K562 (cell line): ENCODE results near the gene PIGV. TPM values are rescaled to one million over a fixed set of nuclear protein-coding genes. Genes with fewer than 3 reads are reported as not detected.

Source experiments
- CBFA2T3 ChIP-seq: fragments of 450-650 bp; IDR thresholded peaks from 2 replicates; pipeline ENCODE4 v1.6.1; 2017
- E2F3 ChIP-seq: fragments of 250-450 bp; sonication (Bioruptor Pico); IDR thresholded peaks from 2 replicates; pipeline ENCODE4 v1.4.0; 2020; ENCODE audit warnings: mild to moderate bottlenecking
- ETV1 ChIP-seq: fragments of 450-650 bp; conservative IDR thresholded peaks from 2 replicates; pipeline ENCODE4 v1.6.1; 2016; ENCODE audit warnings: missing genetic modification characterization, control low read depth, low read depth, missing compliant biosample characterization
- HMGN3 ChIP-seq: IDR thresholded peaks from 2 replicates; pipeline ENCODE4 v1.6.1; 2011; ENCODE audit warnings: borderline replicate concordance, low read depth, mild to moderate bottlenecking, mixed read lengths, low read length; ENCODE audit not compliant: insufficient read length; ENCODE audit errors: extremely low read depth
- ILK ChIP-seq: fragments of 450-650 bp; IDR thresholded peaks from 2 replicates; pipeline ENCODE4 v1.6.1; 2016; ENCODE audit warnings: missing genetic modification characterization, low read depth, mild to moderate bottlenecking, missing compliant biosample characterization, moderate library complexity, borderline replicate concordance
- KDM4B ChIP-seq, 2 experiments: fragments of 450-650 bp in 1 of 2; sonication (generic) in 1 of 2; IDR thresholded peaks; 2 replicates each; pipeline ENCODE4 v1.6.1; 2016 to 2017; ENCODE audit warnings: borderline replicate concordance in 2 of 2, antibody characterized with exemption in 1 of 2, low read depth in 1 of 2, mild to moderate bottlenecking in 1 of 2
- MCM3 ChIP-seq: fragments of 450-650 bp; IDR thresholded peaks from 2 replicates; pipeline ENCODE4 v1.6.1; 2016
- MTA2 ChIP-seq: fragments of 450-650 bp; IDR thresholded peaks from 2 replicates; pipeline ENCODE4 v1.6.1; 2016; ENCODE audit warnings: low read depth
- NFE2 ChIP-seq: IDR thresholded peaks from 2 replicates; pipeline ENCODE4 v1.6.1; 2014; ENCODE audit warnings: antibody characterized with exemption, low read depth
- POLR2A ChIP-seq: fragments of 450-650 bp; conservative IDR thresholded peaks from 2 replicates; pipeline ENCODE4 v1.6.1; 2016
- POU5F1 ChIP-seq: fragments of 150-350 bp; IDR thresholded peaks from 2 replicates; pipeline ENCODE4 v1.6.1; 2014; ENCODE audit warnings: borderline replicate concordance, low read length, low read depth, mild to moderate bottlenecking; ENCODE audit not compliant: partially characterized antibody
- SMARCE1 ChIP-seq: fragments of 450-650 bp; IDR thresholded peaks from 2 replicates; pipeline ENCODE4 v1.7.1; 2016; ENCODE audit warnings: mild to moderate bottlenecking
- SPI1 ChIP-seq: IDR thresholded peaks from 2 replicates; pipeline ENCODE4 v1.6.1; 2011; ENCODE audit warnings: low read depth, low read length, control low read depth, borderline replicate concordance
- ZFP30 ChIP-seq: fragments of 250-450 bp; sonication (Bioruptor Pico); IDR thresholded peaks from 2 replicates; pipeline ENCODE4 v1.8.0; 2022; ENCODE audit warnings: moderate library complexity, mild to moderate bottlenecking, inconsistent platforms, borderline replicate concordance
- ZNF140 ChIP-seq: fragments of 250-450 bp; sonication (Bioruptor Pico); IDR thresholded peaks from 2 replicates; pipeline ENCODE4 v1.8.0; 2021; ENCODE audit warnings: moderate library complexity, mild to moderate bottlenecking, inconsistent platforms
- ZNF175 ChIP-seq: fragments of 200-800 bp; sonication (Bioruptor generic); IDR thresholded peaks from 2 replicates; pipeline ENCODE4 v1.6.1; 2016; ENCODE audit warnings: low read depth, mild to moderate bottlenecking, missing genetic modification characterization, missing compliant biosample characterization
- polyA plus RNA-seq, 8 experiments: library from polyadenylated mRNA; depleted of rRNA in 4 of 8; stranded (reverse) in 5 of 8; unstranded in 3 of 8; fragments of >200 nt; fragmentation: Nextera tagmentation in 2 of 8; fragmentation: Illumina TruSeq in 1 of 8; extraction: Ambion mirVana in 2 of 8; extraction: Trizol in 1 of 8; gene quantifications; 2 replicates each; pipeline versions ENCODE4 v1.2.1 to v1.2.3, GENCODE V29; 2011 to 2014; ENCODE audit warnings: inconsistent platforms in 1 of 8, missing spikeins in 1 of 8
- total RNA-seq, 7 experiments: library from RNA; depleted of rRNA in 6 of 7; stranded (reverse); fragments of >200 nt in 6 of 7; fragmentation: Illumina TruSeq in 2 of 7; extraction: Trizol in 2 of 7; gene quantifications; 2 replicates each; pipeline versions ENCODE4 v1.2.1 to v1.2.3, GENCODE V29; 2011 to 2021; ENCODE audit warnings: low replicate concordance in 1 of 7
- TF ChIP-seq, protein P1 (sequence below), 2 experiments: IDR thresholded peaks; 2 replicates each; pipeline ENCODE4 v1.6.1; 2012; ENCODE audit warnings: improper control_type of control experiment in 2 of 2, low read depth in 2 of 2, low read length in 2 of 2, borderline replicate concordance in 1 of 2
- TF ChIP-seq, protein P2 (sequence below): sonication (generic); formaldehyde crosslinking; IDR thresholded peaks from 2 replicates; pipeline ENCODE4 v1.5.0; 2020; ENCODE audit warnings: missing genetic modification reagents

PIGV gene
- total and polyA plus RNA-seq, 9 of the 15 experiments (the other 6 are each of a cell fraction or from before 2014, with no cell fraction given), result 8.4 to 21.8 (median 11.7) TPM

DNA sequence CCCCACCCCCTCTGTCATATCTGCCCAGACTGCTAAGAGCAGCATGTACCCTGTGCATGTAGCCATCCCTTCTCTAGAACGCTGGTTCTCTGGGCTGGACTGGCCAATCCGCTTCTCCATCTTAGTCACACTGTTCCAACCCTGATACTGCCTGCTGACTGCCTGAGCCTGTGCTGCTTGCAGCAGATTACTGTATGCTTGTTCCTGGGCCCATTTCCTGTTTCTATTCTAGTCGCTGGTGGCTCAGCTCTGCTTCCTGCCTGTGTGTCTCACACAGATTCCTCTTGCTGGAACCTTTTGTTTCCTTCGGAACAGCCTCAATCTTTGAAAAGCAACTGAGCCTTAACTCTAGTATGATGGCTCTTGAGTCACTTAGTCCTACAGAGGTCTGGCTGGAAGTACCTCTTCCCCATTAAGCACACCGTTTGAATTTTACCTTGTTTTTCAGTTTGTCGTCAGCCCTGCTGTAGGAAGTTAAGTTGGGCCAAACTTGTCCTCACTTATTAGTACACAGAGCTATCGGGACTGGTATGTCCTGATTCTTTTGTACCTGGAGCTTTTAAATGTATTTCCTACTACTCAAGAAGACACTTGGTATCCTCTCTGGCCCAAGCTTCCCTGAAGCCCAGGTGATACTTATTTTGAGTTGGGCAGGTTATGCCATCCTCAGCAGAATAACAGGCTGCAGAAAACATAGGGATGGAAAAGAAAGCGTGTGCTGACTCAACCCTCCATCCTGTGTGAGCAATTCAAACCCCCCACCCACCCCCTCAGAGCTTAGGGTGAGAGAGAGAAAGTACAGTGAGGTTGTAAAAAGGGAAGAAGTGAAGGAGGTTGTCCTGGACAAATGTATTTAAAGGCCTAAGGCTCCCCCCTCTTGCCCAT is 43.4 kb upstream of the PIGV start (continued):
- TF ChIP-seq, protein P1, sequence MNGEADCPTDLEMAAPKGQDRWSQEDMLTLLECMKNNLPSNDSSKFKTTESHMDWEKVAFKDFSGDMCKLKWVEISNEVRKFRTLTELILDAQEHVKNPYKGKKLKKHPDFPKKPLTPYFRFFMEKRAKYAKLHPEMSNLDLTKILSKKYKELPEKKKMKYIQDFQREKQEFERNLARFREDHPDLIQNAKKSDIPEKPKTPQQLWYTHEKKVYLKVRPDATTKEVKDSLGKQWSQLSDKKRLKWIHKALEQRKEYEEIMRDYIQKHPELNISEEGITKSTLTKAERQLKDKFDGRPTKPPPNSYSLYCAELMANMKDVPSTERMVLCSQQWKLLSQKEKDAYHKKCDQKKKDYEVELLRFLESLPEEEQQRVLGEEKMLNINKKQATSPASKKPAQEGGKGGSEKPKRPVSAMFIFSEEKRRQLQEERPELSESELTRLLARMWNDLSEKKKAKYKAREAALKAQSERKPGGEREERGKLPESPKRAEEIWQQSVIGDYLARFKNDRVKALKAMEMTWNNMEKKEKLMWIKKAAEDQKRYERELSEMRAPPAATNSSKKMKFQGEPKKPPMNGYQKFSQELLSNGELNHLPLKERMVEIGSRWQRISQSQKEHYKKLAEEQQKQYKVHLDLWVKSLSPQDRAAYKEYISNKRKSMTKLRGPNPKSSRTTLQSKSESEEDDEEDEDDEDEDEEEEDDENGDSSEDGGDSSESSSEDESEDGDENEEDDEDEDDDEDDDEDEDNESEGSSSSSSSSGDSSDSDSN (IDR thresholded peaks at IDR 0.05; ENCODE audit: borderline replicate concordance in 1 of 2, low read depth in 2 of 2, low read length in 2 of 2), result no peak
- TF ChIP-seq E2F3 (CRISPR knock-in tag) (no peak), SMARCE1 (peak; percentile 78), MCM3 (no peak), ZNF140 (CRISPR knock-in tag) (no peak), NFE2 (peak; percentile 56), ZFP30 (no peak), POLR2A (no peak), ILK (tag) (no peak), CBFA2T3 (peak; percentile 97), POU5F1 (peak; percentile 44), MTA2 (peak; percentile 32; the same call in 1 of the 2 replicates), HMGN3 (no peak), ZNF175 (CRISPR knock-in tag) (peak; percentile 88), SPI1 (peak; percentile 96), ETV1 (tag) (peak; percentile 100), KDM4B (IDR thresholded peaks at IDR 0.05; ENCODE audit: borderline replicate concordance in 2 of 2, low read depth in 1 of 2) (0 out of 4 replicates have a peak, but pooled peaks of 1 of the 2 experiments have one; percentile 76)
- TF ChIP-seq, protein P2, sequence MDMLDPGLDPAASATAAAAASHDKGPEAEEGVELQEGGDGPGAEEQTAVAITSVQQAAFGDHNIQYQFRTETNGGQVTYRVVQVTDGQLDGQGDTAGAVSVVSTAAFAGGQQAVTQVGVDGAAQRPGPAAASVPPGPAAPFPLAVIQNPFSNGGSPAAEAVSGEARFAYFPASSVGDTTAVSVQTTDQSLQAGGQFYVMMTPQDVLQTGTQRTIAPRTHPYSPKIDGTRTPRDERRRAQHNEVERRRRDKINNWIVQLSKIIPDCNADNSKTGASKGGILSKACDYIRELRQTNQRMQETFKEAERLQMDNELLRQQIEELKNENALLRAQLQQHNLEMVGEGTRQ (CRISPR knock-in tag), result no peak
- TF ChIP-seq, all 486 proteins: peak for 175
